GM13977 (cell line): ENCODE data around the gene DGCR8.

Experiments used
- DNase-seq: peaks from one replicate; pipeline ENCODE4 v3.0.0; 2012; ENCODE audit warnings: low spot score
- in situ Hi-C: fragments of 300-500 bp; cut with MboI; formaldehyde crosslinking; loops from one replicate; pipeline ENCODE4 v1.12.0; 2022; ENCODE audit warnings: low sequenced_read_pairs, low pct_unique_long_range_greater_than_20kb, mixed read lengths, inconsistent platforms; ENCODE audit not compliant: unreplicated experiment
- TF ChIP-seq, protein P1 (sequence below): IDR thresholded peaks from 2 replicates; pipeline ENCODE4 v1.5.1; 2012; ENCODE audit warnings: mild to moderate bottlenecking, control low read depth; ENCODE audit not compliant: insufficient read depth; ENCODE audit errors: extremely low read depth, missing control alignments

DGCR8 gene

DNA sequence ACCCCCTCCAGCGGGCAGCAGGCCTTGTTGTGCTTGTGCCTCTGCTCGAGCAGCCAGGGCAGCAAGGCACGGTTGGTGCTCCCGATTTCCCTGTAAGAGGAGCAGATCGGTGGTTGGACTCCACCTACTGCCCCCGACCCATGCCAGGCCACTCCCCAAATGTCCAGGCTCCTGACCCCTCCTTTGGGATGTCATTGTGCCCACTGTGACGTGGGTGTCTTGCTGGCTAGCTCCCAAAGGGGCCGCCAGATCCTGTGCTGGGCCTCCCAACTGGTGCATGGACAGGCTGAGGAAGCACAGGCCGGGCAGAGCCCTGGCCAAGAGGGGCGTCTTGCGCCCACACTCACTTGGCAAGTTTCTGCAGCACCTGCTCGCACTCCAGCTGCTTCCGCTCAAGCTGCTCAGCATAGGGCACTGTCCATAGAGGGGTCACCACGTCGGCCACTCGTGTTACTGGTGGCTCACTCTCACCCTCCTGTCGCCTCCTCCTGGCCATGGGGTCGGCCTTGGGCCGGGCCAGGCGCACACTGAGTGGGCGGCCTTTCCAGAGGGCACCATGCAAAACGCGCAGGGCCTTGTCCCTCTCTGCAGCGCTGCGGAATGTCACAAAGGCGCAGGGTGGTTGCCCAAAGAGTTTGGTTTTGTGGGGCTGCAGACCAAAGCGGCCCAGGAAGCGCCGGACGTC lies 35.8 kb downstream of the DGCR8 start, which contains the start of gene RANBP1:
Gene RANBP1 (plus strand): TSS at position 414 of the 685 bp plus-strand sequence. CDS start 81 bp downstream, at position 495.
- TF ChIP-seq, protein P1, sequence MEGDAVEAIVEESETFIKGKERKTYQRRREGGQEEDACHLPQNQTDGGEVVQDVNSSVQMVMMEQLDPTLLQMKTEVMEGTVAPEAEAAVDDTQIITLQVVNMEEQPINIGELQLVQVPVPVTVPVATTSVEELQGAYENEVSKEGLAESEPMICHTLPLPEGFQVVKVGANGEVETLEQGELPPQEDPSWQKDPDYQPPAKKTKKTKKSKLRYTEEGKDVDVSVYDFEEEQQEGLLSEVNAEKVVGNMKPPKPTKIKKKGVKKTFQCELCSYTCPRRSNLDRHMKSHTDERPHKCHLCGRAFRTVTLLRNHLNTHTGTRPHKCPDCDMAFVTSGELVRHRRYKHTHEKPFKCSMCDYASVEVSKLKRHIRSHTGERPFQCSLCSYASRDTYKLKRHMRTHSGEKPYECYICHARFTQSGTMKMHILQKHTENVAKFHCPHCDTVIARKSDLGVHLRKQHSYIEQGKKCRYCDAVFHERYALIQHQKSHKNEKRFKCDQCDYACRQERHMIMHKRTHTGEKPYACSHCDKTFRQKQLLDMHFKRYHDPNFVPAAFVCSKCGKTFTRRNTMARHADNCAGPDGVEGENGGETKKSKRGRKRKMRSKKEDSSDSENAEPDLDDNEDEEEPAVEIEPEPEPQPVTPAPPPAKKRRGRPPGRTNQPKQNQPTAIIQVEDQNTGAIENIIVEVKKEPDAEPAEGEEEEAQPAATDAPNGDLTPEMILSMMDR: no peak
- DNase-seq: no peak
- in situ Hi-C loops: no loop called here

DNA sequence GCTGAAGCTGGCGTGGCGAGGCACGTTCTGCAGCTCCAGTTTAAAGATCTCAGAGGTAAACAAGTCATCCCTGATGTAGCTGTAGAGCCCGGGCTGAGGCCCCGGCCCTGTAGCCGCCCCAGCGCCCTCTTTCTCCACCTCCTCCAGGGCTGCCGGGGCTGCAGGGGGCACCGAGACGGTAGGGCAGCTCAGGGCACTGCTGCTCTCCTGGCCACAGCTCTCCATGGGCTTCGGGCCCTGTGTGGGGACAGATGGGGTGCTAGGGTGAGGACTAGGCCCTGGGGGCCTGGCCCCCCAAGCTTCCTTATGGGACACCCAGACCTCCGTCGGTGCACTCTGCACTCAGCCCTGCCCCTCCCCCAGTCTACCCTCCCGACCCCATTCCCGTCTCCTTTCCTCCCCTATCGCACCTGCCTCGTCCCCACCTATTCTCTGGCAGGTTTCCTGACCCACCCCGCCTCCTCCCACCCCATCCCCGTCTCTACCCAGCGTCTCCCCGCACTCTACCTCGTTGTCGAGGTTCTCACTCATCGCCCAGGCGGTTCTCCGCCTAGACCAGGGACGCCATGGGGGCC lies 36.4 kb downstream of the DGCR8 start:
- TF ChIP-seq, protein P1: no peak
- in situ Hi-C loops: no loop called here
- DNase-seq: peak; percentile 59

DNA sequence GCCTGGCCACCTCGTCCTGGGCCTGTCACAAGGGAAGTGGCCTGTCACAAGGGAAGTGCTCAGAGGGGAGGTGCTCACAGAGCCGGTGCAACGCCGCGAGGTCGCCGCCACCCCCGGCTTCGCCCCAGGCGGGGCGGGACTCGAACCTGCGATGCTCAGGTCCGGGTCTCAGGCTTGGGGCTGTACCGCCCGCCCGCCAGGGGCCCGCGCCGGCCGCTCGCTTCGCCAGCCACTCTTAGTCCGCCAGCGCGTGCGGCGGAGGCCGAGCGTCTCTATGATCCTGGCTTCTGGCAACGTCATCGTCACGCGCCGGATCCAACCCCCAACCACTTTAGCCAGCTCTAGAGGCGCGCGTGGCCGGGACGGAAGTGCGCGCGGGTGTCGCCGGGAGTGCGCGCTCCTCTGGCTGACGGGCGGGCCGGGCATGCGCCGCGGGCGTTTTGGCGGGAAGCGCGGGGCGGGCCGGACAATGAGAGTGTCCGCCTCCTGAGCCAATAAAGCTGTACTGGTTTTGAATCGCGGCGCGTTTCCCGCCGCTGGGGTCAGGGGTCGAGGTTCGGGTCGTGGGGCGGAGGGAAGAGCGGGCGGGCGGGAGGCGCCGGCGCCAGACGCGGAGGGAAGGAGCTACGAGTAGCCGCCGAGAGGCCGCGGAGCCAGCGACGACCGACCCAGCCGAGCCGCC lies 37.1 kb downstream of the DGCR8 start, which contains the start of gene TRMT2A:
Gene TRMT2A (minus strand): TSS at position 276 of the 682 bp plus-strand sequence. CDS start 320 bp downstream, outside the sequence.
- in situ Hi-C loops: no loop called here
- DNase-seq: peak; percentile 100
- TF ChIP-seq, protein P1: peak; percentile 38

DNA sequence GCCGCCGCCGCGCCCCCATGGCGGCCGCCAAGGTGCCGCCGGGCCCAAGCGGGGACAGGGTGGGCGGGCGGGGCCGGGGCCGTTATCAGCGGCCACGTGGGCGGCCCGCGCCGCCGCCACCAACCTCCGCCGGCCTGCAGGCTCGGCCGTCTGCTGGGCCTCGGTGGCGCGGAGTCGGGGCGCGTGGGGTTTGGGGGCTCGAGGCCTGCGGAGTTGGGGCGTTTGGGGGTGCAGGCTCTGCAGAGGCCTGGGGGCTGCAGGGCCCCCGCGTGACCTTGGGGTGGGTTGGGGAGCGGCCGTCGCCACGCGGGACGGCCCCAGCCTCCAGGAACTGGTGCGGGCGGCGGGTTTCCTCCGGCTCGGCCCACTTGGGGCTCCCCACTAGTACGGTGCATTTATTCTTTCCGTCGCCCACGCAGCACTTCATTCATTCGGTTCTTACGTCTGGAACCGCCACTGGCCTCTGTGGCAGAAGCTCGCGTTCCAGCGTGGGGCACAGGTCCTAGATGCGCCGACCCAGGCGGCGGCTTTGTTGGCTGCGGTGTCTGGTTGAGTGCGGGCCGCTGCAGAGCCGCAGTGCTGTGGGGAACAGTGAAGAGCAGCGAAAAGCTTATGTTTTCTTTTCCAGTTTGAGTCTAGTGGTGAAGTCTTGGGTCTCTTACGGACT lies 37.7 kb downstream of the DGCR8 start:
- in situ Hi-C loops: no loop called here
- DNase-seq: peak; percentile 79
- TF ChIP-seq, protein P1: no peak

DNA sequence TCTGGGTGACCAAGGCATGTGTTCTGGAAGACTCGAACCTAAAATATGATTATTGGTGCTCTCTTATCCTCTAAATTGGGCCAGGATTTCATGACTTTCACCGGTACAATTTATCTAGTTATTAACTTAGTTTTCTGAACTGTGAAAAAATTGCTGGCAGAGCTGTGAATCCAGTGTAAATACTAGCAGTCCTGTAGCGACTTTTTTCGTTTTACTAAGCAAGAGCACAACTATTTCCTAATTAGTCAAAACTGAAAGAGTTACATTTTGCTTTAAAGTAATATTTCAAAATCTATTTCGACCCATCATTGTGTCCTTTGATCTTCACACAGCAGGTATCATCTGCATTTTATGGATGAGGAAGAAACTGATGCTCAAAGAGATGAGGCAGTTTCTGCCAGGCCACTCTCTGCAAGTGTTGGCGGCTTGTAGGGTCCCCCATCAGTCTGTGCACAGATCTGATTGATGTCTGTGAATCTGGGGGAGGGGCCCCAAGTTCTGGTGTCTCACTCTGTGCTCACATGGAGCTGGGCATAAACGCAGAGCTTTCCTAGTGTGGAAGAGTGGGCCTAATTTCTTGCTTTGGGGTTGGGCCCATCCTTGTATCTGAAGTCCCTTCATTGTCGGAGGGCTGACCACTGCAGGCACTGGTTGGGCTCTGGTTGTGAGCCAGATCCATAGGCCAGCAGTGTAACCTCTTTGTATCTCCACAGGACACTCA lies 38.4 kb downstream of the DGCR8 start:
- TF ChIP-seq, protein P1: no peak
- no peak for DNase-seq
- in situ Hi-C loops: no loop called here
